Embryonic facial prominence (tissue), 1 donor: ENCODE measurements around the gene NAGPA.
"Not testable (repeated sequence)": the region's sequence is repeated elsewhere in the genome, so short reads cannot be mapped to it uniquely, and the experiment has no call there.

Experiments
- DNase-seq: peaks from one replicate; pipeline ENCODE4 v3.0.0-alpha.2; 2016; ENCODE audit errors: extremely low spot score

The NAGPA gene

GRCh38 chr16:5060073-5060641 lies 26.4 kb upstream of the NAGPA start:
- DNase-seq, result no peak

DNA sequence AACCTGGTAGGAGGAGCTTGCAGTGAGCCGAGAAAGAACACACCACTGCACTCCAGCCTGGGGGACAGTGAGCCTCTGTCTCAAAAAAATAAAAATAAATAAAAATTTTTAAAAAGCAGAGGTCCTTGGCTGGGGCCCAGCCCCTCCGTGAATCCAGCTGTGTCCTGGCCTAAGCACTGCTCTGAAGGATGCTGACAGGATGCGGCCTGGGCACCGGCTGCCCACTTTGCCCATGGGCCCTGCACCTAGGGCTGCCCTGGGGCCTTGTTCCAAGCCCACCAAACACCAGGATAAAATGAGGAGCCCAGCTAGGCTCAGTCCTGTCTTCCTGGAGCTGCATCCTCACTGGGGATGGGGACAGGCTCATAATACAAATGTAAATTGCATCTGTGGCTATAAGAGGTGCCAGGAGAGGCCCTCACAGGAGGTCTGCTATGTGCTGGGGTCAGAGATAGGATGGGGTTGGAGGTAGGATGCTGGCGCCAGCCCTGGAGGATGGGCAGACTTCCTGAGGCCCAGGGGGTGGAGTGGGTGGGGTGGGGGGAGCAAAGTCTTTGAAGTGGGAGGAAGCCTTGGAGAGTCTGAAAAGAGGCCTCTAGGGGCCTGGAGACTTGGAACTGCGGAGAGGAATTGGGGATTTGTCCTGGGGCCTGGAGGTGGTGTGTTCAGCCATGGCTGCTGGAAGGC lies 25.8 kb upstream of the NAGPA start:
- no peak for DNase-seq

- no peak for DNase-seq
These were observed 24.7 kb upstream of the NAGPA start for GRCh38 chr16:5058476-5058875.

DNA sequence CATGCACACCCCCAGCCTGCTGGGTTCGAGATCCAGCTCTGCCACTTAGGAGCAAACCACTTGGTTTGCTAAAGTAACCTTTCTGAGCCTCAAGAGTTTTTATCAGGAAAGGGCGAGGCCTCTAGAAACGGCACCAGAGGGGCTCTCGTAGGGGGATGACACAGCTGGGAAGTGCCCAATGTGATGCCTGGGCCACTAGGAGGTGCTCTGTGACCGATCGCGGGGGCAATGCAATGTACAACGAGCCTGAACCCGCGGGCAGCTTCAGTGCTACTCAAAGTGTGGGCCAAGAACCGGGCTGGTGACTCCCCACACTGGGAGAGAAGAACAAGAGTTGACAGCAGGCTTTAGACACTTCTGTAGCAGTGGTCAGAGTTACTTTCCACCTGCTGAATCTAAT lies 22.6 kb upstream of the NAGPA start:
- no peak for DNase-seq

- DNase-seq, result no peak
These were observed 21.4 kb upstream of the NAGPA start for GRCh38 chr16:5054876-5055865.

GRCh38 chr16:5046914-5047313 lies 13.2 kb upstream of the NAGPA start:
- DNase-seq, result no peak

DNA sequence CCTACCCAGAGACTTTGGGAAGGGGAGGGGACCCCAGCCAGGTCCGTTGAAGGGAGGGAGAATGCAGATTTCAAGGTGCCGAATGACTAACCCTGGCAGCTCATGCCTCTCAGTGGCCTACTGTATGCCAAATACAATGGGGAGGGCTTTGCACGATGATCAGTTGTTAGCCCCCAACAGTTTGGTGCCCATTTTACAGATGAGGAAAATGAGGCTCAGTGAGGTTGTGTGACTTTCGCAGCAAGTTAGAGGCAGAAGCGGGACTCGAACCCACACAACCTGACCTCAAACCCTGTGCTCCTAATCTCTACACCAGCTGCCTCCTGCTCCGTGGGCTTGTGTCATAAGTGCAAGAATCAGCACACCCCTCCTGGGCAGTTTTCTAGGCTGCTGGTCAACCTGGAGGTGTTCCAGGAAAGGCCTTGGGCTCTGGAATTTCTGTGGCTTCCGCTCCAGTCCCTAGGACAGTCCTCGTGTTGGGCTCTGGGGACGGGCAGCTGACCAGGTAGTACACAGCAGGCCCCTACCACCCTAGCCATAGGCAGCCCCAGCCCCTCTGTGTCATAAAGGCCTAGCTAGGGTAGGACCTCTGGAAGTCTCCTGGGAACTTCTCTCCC lies 11.9 kb upstream of the NAGPA start:
- DNase-seq, result no peak

GRCh38 chr16:5044581-5044980 lies 10.8 kb upstream of the NAGPA start:
- DNase-seq, result not testable (repeated sequence)

DNA sequence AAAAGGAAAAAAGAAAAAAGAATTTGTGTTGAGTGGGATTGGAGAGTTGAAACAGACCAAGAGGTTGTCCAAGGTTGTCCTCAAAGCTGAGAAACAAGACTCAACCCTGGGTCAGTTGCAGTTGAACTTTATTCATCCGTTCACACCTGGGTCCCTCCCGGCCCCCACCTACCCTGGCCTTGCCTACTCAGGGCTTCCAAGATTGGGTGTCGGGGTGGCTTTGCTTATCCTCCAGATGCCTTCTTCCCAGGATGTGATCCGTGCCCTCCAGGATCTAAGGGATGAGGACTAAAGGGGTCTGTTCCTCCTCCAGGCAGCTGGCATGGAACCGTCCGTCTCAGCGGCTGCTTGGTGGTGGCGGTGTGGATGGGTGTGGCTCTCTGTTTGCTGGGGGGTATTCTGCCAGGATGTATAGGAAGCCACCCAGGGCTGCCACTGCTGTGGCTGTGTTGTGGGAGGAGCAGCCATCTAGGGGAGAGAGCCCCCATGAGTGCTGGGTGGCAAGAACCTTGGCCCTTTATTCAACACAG lies 10.3 kb upstream of the NAGPA start:
- no peak for DNase-seq

GRCh38 chr16:5042574-5043171 lies 8.9 kb upstream of the NAGPA start:
- DNase-seq, result no peak

DNA sequence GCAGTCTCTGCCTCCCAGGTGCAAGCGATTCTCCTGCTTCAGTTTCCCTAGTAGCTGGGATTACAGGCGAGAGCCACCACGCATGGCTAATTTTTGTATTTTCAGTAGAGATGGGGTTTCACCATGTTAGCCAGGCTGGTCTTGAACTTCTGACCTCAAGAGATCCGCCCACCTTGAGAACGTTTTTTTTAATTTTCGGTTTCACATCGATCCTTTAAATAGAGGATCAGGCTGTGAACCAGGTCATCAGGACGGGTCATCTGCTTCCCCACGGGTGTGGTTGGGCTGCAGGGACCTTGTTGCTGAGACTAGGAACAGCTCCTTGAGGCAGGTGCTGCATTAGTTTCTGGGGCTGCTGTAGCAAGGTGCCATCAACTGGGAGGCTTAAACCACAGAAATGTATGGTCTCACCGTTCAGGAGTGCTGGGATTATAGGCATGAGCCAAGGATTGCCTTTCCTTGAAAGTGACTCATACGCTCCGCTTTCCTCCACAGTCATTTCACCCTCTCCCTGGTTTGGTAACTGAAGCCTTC lies 7.9 kb upstream of the NAGPA start:
- DNase-seq, result no peak

GRCh38 chr16:5040451-5040850 lies 6.7 kb upstream of the NAGPA start:
- DNase-seq, result no peak

GRCh38 chr16:5036228-5037156 lies 2.8 kb upstream of the NAGPA start:
- no peak for DNase-seq

DNA sequence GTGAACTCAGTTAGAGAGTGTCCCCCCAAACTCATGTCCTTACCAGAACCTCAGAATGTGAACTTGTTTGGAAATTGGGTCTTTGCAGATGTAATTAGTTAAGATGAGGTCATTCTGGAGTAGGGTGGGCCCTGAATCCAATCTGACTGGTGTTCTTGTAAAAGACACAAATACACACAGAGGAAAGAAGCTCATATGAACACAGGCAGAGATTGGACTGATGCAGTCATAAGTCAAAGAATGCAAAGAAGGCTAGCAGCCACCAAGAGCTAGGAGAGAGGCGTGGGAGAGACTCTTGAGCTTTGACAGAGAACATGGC lies 2.1 kb upstream of the NAGPA start:
- DNase-seq, result no peak

- DNase-seq, result no peak
These were observed 410 bp upstream of the NAGPA start for GRCh38 chr16:5034167-5034523.

DNA sequence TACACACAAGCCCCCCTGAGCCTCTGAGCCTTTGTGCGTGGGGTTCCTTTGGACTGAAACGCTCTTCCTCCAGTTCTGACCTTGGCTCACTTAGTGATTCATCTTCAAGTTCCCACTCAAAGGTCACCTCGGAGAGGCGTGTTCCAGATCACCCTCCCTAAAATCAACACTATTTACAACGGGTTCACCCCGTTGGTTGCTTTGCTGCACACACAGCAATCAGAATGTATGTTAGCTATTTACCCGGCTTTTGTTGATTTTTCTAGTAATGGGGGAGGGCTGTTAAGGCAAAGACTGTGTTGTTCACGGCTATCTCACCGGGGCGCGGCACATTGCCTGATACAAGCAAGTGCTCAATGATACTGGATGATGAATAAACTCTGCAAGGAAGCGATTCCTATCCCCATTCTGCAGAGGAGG lies 977 bp downstream of the NAGPA start:
- DNase-seq, result no peak

- DNase-seq, result no peak
These were observed 2.1 kb downstream of the NAGPA start for GRCh38 chr16:5031601-5032000.

- no peak for DNase-seq
These were observed 3.4 kb downstream of the NAGPA start for GRCh38 chr16:5030251-5030870.

- DNase-seq, result no peak
These were observed 4.7 kb downstream of the NAGPA start for GRCh38 chr16:5028950-5029475.
